Activated naive CD8-positive, alpha-beta T cell treated with anti-CD3 and anti-CD28 coated beads, Interleukin-2, amount 10 ng/mL, durations not matched to agents 7 days and 5 days (primary cell): ENCODE results near the gene UBXN6. TPM values are rescaled to one million over a fixed set of nuclear protein-coding genes. Genes with fewer than 3 reads are reported as not detected.

Source experiments
- ATAC-seq: fragments of 150-1000 bp; cut with Tn5 transposase; one replicate; pipeline ENCODE4 v1.10.0; 2021; ENCODE audit warnings: low read depth, moderate library complexity
- POLR2A ChIA-PET: fragments of 350-600 bp; sonication (Branson Sonifier 250); formaldehyde crosslinking; loops from one replicate; lab custom pipeline; 2021; ENCODE audit warnings: antibody characterized with exemption; lab: Charles Lee
- DNase-seq: peaks from one replicate; pipeline ENCODE4 v3.0.0; 2021
- H3K27ac Mint-ChIP-seq: one replicate; pipeline ENCODE4 v1.8.0; 2022; ENCODE audit warnings: mild to moderate bottlenecking, mixed read lengths
- H3K27me3 Mint-ChIP-seq: one replicate; pipeline ENCODE4 v1.8.0; 2022; ENCODE audit warnings: mild to moderate bottlenecking, moderate library complexity, mixed read lengths
- H3K36me3 Mint-ChIP-seq: one replicate; pipeline ENCODE4 v1.8.0; 2021; ENCODE audit warnings: mild to moderate bottlenecking, mixed read lengths
- H3K4me1 Mint-ChIP-seq: one replicate; pipeline ENCODE4 v1.8.0; 2021; ENCODE audit warnings: mixed read lengths
- H3K4me3 Mint-ChIP-seq: one replicate; pipeline ENCODE4 v1.8.0; 2022; ENCODE audit warnings: mild to moderate bottlenecking, moderate library complexity, mixed read lengths
- H3K9me3 Mint-ChIP-seq: one replicate; pipeline ENCODE4 v1.8.0; 2021; ENCODE audit warnings: mixed read lengths
- total RNA-seq, 2 experiments: library from RNA; stranded (reverse); gene quantifications; one replicate each; pipeline ENCODE4 v1.2.3, GENCODE V29; 2021

UBXN6 gene
- total RNA-seq, 2 experiments from 2014 or later, result 50.0 to 56.7 TPM

GRCh38 chr19:4456843-4457653 lies 546 bp downstream of the UBXN6 start:
- peak; percentile 53 for DNase-seq
- peak; percentile 30 for ATAC-seq
- POLR2A ChIA-PET, result interaction anchor here (0.6 to 3.4 kb wide), 4 partner anchors 14 to 210 kb away, joined by 3 to 33 read pairs (median 4); partner anchors contain the start of genes HDGFL2 and YJU2

GRCh38 chr19:4456476-4456842 lies 1.1 kb downstream of the UBXN6 start:
- H3K4me1 Mint-ChIP-seq, result peaks cover 15% of the 10 kb centered on the region
- H3K27ac Mint-ChIP-seq, result peak overlapping the region; percentile 88
- ATAC-seq, result no peak
- no peak for DNase-seq
- H3K36me3 Mint-ChIP-seq, result peaks cover 1% of the 10 kb centered on the region
- H3K9me3 Mint-ChIP-seq, result no peaks in the 10 kb centered on the region
- no peaks in the 10 kb centered on the region for H3K27me3 Mint-ChIP-seq
- POLR2A ChIA-PET, result interaction anchor here (1.2 to 3.4 kb wide), 3 partner anchors 14 to 210 kb away, joined by 3 to 33 read pairs (median 5); partner anchors contain the start of genes HDGFL2 and YJU2
- peak overlapping the region; percentile 92 for H3K4me3 Mint-ChIP-seq

More at GRCh38 chr19:4456843-4457653, 546 bp downstream of the UBXN6 start:
- Mint-ChIP-seq H3K27me3 (no peaks in the 10 kb centered on the region), H3K27ac (peak overlapping the region; percentile 93), H3K9me3 (no peaks in the 10 kb centered on the region), H3K4me3 (peak overlapping the region; percentile 92), H3K36me3 (peaks cover 1% of the 10 kb centered on the region), H3K4me1 (peaks cover 15% of the 10 kb centered on the region)

DNA sequence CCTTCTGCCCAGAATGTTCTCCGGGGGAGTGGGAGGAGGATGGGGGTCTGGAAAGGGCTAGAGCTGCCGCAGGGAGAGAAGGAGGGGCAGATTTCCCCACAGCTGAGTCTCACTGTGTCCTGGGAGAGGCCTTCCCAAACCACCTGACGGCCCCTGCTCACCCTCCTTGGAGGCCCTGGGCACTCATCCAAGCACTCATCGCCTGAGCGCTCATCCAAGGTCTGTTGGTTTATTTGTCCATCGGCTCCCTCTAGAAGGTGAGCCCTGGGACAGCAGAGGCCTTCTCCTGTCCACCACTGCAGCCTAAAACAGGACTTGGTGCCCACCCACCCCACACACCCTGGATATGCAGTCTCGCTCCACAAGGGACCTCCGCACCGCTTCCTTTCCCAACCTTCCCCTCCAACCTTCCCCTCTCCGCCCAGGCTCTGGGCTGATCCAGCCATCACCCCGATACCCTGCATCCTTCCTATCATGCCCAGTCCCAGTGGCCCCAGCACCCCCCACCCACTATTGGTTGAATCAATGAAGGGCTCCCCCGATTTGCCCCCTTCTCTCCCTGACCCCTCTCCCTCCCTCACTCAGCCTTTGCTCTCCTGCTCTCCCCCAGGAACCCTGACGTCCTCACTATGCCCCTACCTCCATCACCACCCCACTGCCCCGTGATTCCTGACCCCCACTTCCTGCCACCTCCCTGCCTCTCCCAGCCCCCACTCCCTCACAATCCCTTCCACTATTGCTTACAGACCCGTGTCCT lies 1.7 kb downstream of the UBXN6 start:
- Mint-ChIP-seq H3K27me3 (no peaks in the 10 kb centered on the region), H3K4me3 (peak overlapping the region; percentile 92), H3K36me3 (peaks cover 1% of the 10 kb centered on the region), H3K9me3 (no peaks in the 10 kb centered on the region), H3K27ac (peak overlapping the region; percentile 88), H3K4me1 (peaks cover 15% of the 10 kb centered on the region)
- POLR2A ChIA-PET, result interaction anchor here (1.2 to 3.4 kb wide), 3 partner anchors 15 to 54 kb away, joined by 3 to 33 read pairs (median 5); partner anchors contain the start of genes CHAF1A and HDGFL2
- no peak for ATAC-seq
- no peak for DNase-seq

DNA sequence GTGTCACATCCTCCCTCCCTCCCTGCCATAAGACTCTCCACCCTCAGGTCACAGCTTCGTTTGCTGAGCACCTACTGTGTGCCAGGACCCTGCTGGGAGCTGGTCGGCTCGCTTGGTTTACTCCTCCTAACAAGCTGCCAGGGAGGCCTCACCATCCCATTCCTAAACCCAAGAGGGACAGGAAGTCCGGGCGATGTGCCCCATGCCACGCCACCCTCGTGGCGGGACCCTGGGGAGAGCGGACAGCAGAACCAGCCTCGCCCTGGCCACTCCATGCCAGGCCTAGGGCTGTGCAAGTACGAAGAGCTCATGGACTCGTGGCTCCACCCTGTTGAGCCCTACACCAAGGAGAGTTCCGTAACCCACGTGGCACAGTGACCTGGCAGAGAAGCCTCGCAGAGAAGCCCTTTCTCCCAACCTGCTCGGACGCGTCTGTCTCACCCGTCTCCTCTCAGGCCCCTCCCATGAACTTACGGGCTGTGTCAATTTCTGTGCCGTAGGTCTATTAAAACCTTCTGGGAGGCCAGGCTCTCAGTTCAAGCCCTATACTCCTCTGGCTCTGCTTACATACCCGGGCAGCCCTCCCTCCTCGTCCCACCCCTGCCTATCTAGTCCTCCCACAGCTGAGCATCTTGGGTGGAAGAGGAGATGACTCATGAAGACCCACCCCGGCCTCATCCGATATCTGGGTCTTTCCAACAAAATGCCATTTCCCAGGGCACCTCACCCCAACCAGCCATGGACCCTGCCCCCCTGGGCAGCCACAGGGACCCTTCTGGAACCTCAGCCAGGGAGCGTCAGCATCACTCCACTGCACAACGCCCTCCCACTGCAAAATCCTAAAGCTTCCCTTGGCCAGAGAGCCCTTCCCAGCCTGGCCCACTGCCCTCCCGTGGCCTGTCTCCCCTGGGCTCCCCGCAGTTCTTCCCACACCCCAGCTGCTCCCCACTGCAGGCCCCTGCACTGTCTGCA lies 2.6 kb downstream of the UBXN6 start:
- no peaks in the 10 kb centered on the region for H3K27me3 Mint-ChIP-seq
- DNase-seq (no peak), ATAC-seq (no peak)
- POLR2A ChIA-PET, result interaction anchor here (1.9 to 3.4 kb wide), 2 partner anchors 16 to 53 kb away, joined by 5 to 33 read pairs; partner anchors contain the start of genes CHAF1A and HDGFL2
- no peak overlapping the region for H3K4me3 Mint-ChIP-seq
- peaks cover 15% of the 10 kb centered on the region for H3K4me1 Mint-ChIP-seq
- H3K9me3 Mint-ChIP-seq, result no peaks in the 10 kb centered on the region
- H3K27ac Mint-ChIP-seq, result peak overlapping the region; percentile 21
- peaks cover 1% of the 10 kb centered on the region for H3K36me3 Mint-ChIP-seq

GRCh38 chr19:4453232-4454179 lies 4.1 kb downstream of the UBXN6 start:
- POLR2A ChIA-PET, result interaction anchor here (1.9 kb wide), 1 partner anchor 51 kb away, joined by 5 read pairs; the partner anchor contains the start of gene CHAF1A
- peaks cover 4% of the 10 kb centered on the region for H3K36me3 Mint-ChIP-seq

GRCh38 chr19:4452230-4452990 lies 5.2 kb downstream of the UBXN6 start:
- H3K36me3 Mint-ChIP-seq, result peaks cover 3% of the 10 kb centered on the region
- POLR2A ChIA-PET, result interaction anchor here (0.6 to 0.7 kb wide), 3 partner anchors 19 to 200 kb away, joined by 3 to 4 read pairs (median 3); no protein-coding TSS in a partner anchor

More at GRCh38 chr19:4453232-4454179, 4.1 kb downstream of the UBXN6 start:
- H3K27ac Mint-ChIP-seq, result no peak overlapping the region
- no peak overlapping the region for H3K4me3 Mint-ChIP-seq
- ATAC-seq (no peak), DNase-seq (no peak)
- H3K4me1 Mint-ChIP-seq, result peaks cover 15% of the 10 kb centered on the region
- H3K27me3 Mint-ChIP-seq, result no peaks in the 10 kb centered on the region
- H3K9me3 Mint-ChIP-seq, result no peaks in the 10 kb centered on the region

DNA sequence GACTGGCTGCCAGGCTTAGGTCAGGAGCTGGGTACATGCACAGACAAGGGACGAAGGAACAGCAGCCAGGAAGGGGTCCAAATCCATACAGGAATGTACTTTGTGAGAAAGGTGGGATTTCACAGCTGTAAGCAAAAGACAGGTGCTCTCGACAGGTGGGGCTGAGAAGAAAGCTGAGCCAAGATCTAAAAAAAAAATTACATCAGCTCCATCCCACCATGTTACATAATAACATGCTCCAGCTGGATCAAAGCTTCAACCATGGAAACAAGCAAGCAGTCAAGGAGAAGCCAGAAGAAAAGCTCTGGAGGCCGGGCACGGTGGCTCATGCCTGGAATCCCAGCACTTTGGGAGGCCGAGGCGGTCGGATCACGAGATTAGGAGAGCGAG lies 8.0 kb downstream of the UBXN6 start:
- Mint-ChIP-seq H3K4me1 (no peaks in the 10 kb centered on the region), H3K9me3 (no peaks in the 10 kb centered on the region), H3K4me3 (no peak overlapping the region), H3K27ac (peak overlapping the region; percentile 20), H3K36me3 (peaks cover 3% of the 10 kb centered on the region), H3K27me3 (no peaks in the 10 kb centered on the region)
- DNase-seq, result no peak
- no peak for ATAC-seq
- POLR2A ChIA-PET, result no interaction called here

More at GRCh38 chr19:4452230-4452990, 5.2 kb downstream of the UBXN6 start:
- H3K4me1 Mint-ChIP-seq, result peaks cover 12% of the 10 kb centered on the region
- DNase-seq (no peak), ATAC-seq (no peak)
- no peak overlapping the region for H3K27ac Mint-ChIP-seq
- H3K27me3 Mint-ChIP-seq, result no peaks in the 10 kb centered on the region
- no peak overlapping the region for H3K4me3 Mint-ChIP-seq
- no peaks in the 10 kb centered on the region for H3K9me3 Mint-ChIP-seq

DNA sequence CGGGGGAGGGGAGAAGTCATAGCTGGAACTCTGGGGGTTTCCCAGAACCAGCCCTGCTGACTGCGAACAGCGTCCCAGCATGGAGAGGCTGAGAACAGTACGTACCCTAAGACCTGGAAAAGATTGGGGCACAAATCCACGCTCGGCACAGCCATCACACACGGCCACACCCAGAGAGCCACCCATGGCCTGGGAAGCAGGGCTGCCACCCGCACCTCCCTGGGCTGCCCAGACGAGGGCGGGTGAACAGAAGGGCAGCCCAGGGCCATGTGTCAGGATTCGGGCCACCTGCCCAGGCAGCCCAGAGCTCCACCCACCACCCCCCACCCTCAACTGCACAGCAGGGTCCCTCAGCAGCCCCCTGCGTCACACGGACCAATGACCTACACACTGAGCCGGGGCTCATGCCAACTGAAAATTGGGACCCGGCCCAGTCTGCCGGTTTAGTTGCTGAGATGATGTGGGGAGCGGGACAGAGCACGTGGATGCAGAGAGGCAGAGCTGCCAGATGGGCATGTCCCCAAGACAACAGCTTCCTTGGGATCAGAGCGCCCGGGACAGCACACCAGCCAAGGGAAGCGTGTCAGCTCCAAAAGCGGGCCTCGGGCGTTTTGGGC lies 8.5 kb downstream of the UBXN6 start:
- POLR2A ChIA-PET, result no interaction called here
- no peaks in the 10 kb centered on the region for H3K4me1 Mint-ChIP-seq
- DNase-seq (no peak), ATAC-seq (no peak)
- no peaks in the 10 kb centered on the region for H3K9me3 Mint-ChIP-seq
- H3K27me3 Mint-ChIP-seq, result no peaks in the 10 kb centered on the region
- peak overlapping the region; percentile 20 for H3K27ac Mint-ChIP-seq
- no peak overlapping the region for H3K4me3 Mint-ChIP-seq
- peaks cover 3% of the 10 kb centered on the region for H3K36me3 Mint-ChIP-seq

GRCh38 chr19:4448147-4448985 lies 9.2 kb downstream of the UBXN6 start:
- Mint-ChIP-seq H3K4me3 (no peak overlapping the region), H3K27ac (no peak overlapping the region), H3K36me3 (peaks cover 3% of the 10 kb centered on the region), H3K9me3 (no peaks in the 10 kb centered on the region), H3K4me1 (no peaks in the 10 kb centered on the region), H3K27me3 (no peaks in the 10 kb centered on the region)
- ATAC-seq (no peak), DNase-seq (no peak)
- POLR2A ChIA-PET, result interaction anchor here (0.6 to 0.7 kb wide), 2 partner anchors 15 to 28 kb away, joined by 3 read pairs; no protein-coding TSS in a partner anchor
